ENCODE measurements around the gene RALGPS1.

RALGPS1 gene

GRCh38 chr9:127021664-127022363 is 107.2 kb downstream of the RALGPS1 start:
- DNase-seq (ENCODE audit: low read depth): no peak

GRCh38 chr9:127022913-127023660 is 108.5 kb downstream of the RALGPS1 start:
- DNase-seq (ENCODE audit: low read depth): no peak

GRCh38 chr9:127025042-127025441 is 110.5 kb downstream of the RALGPS1 start:
- no peak for DNase-seq (ENCODE audit: low read depth)

- DNase-seq (ENCODE audit: low read depth): no peak
Observed at GRCh38 chr9:127027694-127028093, 113.1 kb downstream of the RALGPS1 start.

- no peak for DNase-seq (ENCODE audit: low read depth)
Observed at GRCh38 chr9:127029548-127029947, 115.0 kb downstream of the RALGPS1 start.

GRCh38 chr9:127030814-127031740 is 116.5 kb downstream of the RALGPS1 start:
- no peak for DNase-seq (ENCODE audit: low read depth)

- DNase-seq (ENCODE audit: low read depth): no peak
Observed at GRCh38 chr9:127032256-127032655, 117.7 kb downstream of the RALGPS1 start.

- no peak for DNase-seq (ENCODE audit: low read depth)
Observed at GRCh38 chr9:127033061-127033460, 118.5 kb downstream of the RALGPS1 start.

- DNase-seq (ENCODE audit: low read depth): no peak
Observed at GRCh38 chr9:127033789-127034188, 119.2 kb downstream of the RALGPS1 start.

GRCh38 chr9:127034691-127035090 is 120.1 kb downstream of the RALGPS1 start:
- DNase-seq (ENCODE audit: low read depth): no peak

- no peak for DNase-seq (ENCODE audit: low read depth)
Observed at GRCh38 chr9:127035423-127035822, 120.8 kb downstream of the RALGPS1 start.

- DNase-seq (ENCODE audit: low read depth): no peak
Observed at GRCh38 chr9:127035948-127036347, 121.4 kb downstream of the RALGPS1 start.

GRCh38 chr9:127036437-127036836 is 121.9 kb downstream of the RALGPS1 start:
- no peak for DNase-seq (ENCODE audit: low read depth)

- DNase-seq (ENCODE audit: low read depth): no peak
Observed at GRCh38 chr9:127038531-127038930, 123.9 kb downstream of the RALGPS1 start.

GRCh38 chr9:127039492-127039891 is 124.9 kb downstream of the RALGPS1 start:
- DNase-seq (ENCODE audit: low read depth): no peak

GRCh38 chr9:127045148-127045547 is 130.6 kb downstream of the RALGPS1 start:
- DNase-seq (ENCODE audit: low read depth): no peak

GRCh38 chr9:127047971-127048370 is 133.4 kb downstream of the RALGPS1 start:
- no peak for DNase-seq (ENCODE audit: low read depth)

- no peak for DNase-seq (ENCODE audit: low read depth)
Observed at GRCh38 chr9:127049044-127049443, 134.5 kb downstream of the RALGPS1 start.

- no peak for DNase-seq (ENCODE audit: low read depth)
Observed at GRCh38 chr9:127049581-127049980, 135.0 kb downstream of the RALGPS1 start.

GRCh38 chr9:127050152-127050551 is 135.6 kb downstream of the RALGPS1 start:
- DNase-seq (ENCODE audit: low read depth): no peak

GRCh38 chr9:127050591-127051001 is 136.0 kb downstream of the RALGPS1 start:
- no peak for DNase-seq (ENCODE audit: low read depth)

GRCh38 chr9:127051881-127052595 is 137.5 kb downstream of the RALGPS1 start:
- no peak for DNase-seq (ENCODE audit: low read depth)
